HG02588 (cell line): Measurements from ENCODE around the gene ERVW-1.

ENCODE experiments used
- ATAC-seq: cut with Tn5 transposase; IDR thresholded peaks from one replicate; pipeline ENCODE4 v1.9.1; 2021; ENCODE audit warnings: mild to moderate bottlenecking, moderate library complexity; ENCODE audit not compliant: unreplicated experiment

ERVW-1 gene

DNA sequence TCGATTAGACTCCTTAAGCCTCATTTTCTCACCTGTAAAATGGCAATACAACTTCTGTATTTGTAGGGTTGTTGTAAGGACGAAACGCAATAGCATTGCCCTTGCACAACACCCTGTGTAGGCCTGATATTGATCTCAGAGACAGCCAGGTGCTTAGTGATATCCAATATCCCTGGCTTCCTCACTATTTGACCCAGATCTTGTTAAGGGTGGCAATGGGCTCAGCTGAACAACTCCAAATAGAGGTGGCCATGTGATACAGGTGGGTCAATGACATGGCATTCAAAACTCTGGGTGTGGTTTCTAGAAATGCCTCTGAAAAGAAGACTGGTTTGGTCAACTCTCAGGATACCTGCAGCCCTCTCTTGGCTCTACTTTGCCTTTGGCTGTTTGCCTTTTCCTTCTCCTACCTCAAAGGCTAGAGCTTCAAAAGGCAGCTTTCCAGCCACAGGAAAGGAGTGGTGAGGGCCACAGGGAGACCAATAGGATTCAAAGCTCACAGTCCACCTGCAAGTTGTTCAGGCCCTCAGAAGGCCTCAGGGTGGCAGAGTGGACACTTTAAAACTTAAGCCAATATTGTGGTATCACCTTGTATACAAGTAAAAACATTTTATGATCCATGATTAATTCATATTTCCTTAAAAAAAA lies 45.3 kb downstream of the ERVW-1 start:
- ATAC-seq = no peak

DNA sequence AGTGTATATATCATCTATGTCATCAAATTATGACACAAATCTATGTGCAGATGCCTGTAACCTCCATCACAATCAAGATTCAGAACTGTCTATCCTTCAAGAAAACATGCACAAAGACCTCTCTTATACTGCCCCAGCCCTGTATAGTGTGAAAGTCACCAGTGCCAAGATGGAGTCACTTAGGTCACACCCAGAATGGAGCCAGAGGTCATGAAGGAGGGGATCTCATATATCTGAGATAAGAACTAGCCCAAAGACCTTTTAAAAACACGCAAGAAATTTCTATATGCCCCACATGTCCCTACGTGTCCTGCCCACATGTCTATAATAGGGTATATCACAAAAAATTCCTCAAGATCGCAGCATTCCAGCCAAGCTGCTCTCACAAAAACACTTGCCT lies 50.6 kb downstream of the ERVW-1 start:
- ATAC-seq = no peak

DNA sequence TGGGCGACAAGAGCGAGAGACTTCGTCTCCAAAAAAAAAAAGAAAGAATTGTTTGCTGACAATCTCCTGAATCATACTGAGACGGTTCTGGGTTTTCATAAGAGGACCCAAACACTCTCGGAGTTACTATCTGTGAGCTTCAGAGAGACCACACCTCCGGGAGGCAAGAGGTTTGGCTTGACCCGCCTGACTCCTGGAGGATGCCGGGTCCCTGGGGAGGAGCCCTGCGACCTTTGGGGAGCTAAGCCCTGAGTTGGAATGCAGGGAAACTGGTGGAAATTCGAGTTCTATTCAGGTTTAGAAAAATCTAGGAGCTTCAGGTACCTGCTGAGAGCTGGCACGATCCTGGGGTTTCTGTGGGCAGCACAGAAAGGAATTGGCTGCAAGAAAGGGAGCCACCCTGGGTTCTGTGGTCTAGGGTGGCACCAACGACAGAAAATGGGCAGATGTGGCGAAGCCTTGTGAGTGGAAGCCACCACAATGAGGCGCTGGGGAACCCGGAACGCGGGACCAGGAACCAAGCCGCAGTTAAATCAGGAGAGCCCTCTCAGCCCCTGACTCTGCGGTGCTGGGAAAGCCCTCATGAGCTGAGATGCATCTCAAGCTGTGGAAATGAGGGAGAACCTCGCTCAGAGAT lies 52.3 kb downstream of the ERVW-1 start:
- no peak for ATAC-seq

DNA sequence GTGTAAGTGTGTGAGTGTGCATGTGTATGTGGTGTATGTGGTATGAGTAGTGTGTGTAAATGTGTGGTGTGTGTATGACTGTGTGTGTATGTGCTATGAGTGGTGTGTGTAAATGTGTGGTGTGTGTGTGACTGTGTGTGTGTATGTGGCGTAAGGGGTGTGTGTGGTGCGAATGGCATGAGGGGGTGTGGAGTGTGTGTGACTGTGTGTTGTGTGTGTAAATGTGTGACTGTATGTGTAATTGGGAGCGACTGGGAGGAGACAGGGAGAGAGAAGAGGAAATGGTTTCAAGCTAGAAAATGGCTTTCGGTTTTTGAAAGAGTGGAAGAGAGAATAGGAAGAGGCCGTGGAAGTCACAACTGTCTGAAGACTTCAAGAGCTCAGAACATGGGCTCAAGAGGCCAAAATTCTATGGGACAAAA lies 54.0 kb downstream of the ERVW-1 start:
- no peak for ATAC-seq

DNA sequence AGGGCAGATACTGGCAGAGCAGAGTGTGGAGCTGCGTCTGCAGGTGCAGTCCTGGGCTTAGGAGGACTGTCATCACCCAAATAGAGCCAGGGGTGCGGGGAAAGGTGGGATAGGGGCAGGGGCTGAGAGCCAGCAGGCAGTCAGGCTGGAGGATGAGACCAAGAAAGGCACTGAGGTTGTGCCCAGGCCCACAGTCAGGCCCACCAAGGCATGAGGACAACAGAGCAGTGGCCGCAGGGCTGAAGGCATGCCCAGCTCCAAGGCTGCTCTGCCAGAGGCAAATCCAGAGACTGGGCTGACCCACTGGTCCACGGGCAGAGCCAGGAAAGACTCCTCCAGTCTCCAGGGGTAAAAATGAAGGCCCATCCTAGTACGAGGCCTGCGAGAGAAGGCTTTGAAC lies 54.8 kb downstream of the ERVW-1 start:
- ATAC-seq = no peak

DNA sequence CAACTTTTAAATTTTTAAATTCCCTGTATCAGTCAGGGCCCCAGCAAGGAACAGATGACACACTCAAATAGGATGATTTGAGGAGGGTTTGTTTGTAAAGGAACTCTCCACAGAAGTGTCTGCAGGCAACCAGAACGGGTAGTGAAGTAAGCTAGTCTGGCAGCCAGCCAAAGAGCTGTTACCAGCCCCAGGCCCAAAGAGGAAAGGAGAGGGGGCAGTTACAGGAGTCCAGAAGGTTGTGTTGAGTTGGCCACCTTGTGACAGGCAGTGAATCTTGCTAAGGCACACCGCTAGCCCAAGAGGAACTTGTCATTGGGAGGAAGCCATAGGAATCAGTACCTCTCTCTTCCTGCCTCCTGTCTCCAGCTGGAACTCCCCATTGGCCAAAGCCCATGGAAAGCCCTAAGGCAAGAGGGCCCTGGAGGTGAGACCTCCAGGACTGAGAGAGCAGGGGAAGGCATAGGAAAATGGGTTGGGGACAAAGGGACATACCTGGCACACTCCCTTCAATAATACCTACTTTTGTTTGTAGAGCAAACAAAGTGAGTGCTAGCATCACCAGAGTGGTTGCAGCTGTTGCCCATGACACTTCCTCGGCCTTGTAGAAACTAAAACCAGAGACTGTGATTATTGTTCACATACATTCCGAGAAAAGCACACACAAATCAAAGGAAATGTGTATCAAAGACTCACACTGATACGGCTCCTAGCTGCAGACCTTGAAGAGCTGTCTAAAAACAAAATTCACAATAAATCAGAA lies 55.9 kb downstream of the ERVW-1 start:
- no peak for ATAC-seq
